Mesodermal cell (in vitro differentiated cells): ENCODE measurements around the gene SGSM2.

Experiments used
- H3K27ac ChIP-seq: 2 replicates; pipeline ENCODE4 v1.7.0; 2013; ENCODE audit warnings: mild to moderate bottlenecking, low read depth, low read length, moderate library complexity; ENCODE audit not compliant: severe bottlenecking
- H3K36me3 ChIP-seq: 2 replicates; pipeline ENCODE4 v1.7.1; 2013; ENCODE audit warnings: mild to moderate bottlenecking, low read length, moderate library complexity; ENCODE audit not compliant: control insufficient read depth, insufficient read depth
- H3K4me1 ChIP-seq: one replicate; pipeline ENCODE4 v1.7.1; 2013; ENCODE audit warnings: mild to moderate bottlenecking, low read length; ENCODE audit not compliant: insufficient read depth, control insufficient read depth, poor library complexity, severe bottlenecking
- H3K4me3 ChIP-seq: 2 replicates; pipeline ENCODE4 v1.7.0; 2013; ENCODE audit warnings: low read length, control low read depth, mild to moderate bottlenecking; ENCODE audit not compliant: insufficient read depth, poor library complexity, severe bottlenecking; ENCODE audit errors: extremely low read depth
- H3K9me3 ChIP-seq: 2 replicates; pipeline ENCODE4 v1.7.1; 2013; ENCODE audit warnings: mild to moderate bottlenecking, low read length, moderate library complexity; ENCODE audit not compliant: control insufficient read depth
- WGBS, 2 experiments: methylation state at CpG; one replicate each; pipeline ENCODE4 v1.1.5; 2013; ENCODE audit warnings: missing lambda C conversion rate in 2 of 2; ENCODE audit not compliant: insufficient coverage in 2 of 2; 5-methylcytosine and 5-hydroxymethylcytosine counted together

The SGSM2 gene

DNA sequence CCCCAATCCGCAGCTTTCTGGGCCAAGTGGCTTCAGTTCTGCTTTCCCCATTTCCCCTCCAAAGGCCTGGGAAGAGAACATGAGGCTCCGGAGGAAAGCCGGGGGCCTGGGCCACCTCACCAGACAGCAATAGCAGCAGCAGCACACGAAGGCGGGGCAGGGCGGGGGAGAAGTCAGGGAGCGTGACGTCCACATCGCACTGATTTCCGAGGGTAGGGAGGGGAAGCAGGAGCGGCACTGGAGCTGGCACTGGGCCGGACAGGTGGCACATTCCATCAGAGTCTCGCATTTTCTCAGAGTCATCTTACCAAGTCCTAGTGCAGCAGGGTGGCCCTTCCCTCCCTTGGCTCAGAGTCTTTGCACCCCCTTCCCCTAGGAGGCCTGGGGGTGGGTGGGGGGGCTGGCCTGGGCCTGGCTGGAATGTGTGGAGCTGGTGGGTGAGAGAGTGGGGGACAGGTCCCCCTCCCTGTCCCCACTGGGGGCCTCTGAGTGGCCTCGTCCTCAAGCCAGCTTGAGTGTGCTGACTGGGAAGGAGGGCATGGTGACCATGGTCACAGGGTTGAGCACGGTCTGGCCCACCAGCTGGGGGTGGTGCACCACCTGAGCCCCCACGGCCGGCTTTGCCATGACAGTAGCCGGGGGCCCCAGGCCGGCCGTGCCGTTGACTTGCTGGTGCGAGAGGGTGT is 49.2 kb downstream of the SGSM2 start:
- 89 to 94% methylated on average over 19 of the region's 22 CpGs for WGBS, 2 experiments
- H3K36me3 ChIP-seq: peaks cover 25% of the 10 kb centered on the region
- no peak overlapping the region for H3K4me3 ChIP-seq
- H3K4me1 ChIP-seq: peaks cover 42% of the 10 kb centered on the region
- H3K27ac ChIP-seq: no peak overlapping the region
- no peaks in the 10 kb centered on the region for H3K9me3 ChIP-seq

DNA sequence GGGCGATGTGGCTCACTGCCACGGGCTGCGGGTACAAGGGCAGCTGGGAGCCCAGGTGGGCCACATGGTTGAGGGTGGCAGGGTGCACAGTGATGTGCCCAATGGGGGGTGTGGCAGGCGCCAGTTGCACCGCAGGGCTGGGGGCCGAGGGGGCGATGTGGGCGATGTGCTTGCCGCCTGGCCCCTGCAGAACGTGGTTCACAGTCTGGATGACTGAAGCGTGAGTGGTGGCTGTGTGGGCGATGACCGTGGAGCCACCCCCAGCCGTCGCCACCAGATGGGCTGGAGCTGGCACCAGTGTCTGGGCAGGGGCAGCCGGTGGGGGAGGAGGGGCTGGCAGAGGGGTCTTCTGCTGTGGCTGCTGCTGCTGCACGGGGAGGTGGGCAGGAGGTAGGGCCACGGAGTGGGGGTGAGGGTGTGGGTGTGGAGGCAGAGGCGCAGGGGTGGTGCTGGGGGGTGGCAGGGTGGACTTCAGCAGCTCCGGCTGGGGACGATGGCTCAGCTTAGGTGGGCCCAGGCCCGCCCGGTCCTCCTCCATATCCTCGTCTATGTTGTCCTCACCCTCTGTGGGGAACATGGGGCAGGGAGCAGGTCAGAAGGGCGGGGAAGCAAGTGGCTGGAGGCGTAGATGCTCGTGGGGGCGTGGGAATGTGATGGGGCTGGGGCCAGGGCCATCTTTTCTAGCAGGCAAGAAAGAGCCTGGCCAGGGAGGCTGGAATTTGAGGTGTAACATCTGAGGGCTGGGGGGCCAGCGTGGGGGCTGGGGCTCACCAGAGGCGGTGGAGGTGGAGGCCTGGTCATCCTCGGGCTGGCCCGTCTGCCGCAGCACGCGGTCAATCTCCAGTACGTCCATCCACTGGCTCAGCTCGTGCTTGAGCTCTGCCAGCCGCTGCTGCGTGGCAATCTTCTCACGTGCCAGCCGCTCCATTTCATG is 50.1 kb downstream of the SGSM2 start:
- WGBS, 2 experiments: 96 to 97% methylated on average over 32 to 34 of the region's 41 CpGs

DNA sequence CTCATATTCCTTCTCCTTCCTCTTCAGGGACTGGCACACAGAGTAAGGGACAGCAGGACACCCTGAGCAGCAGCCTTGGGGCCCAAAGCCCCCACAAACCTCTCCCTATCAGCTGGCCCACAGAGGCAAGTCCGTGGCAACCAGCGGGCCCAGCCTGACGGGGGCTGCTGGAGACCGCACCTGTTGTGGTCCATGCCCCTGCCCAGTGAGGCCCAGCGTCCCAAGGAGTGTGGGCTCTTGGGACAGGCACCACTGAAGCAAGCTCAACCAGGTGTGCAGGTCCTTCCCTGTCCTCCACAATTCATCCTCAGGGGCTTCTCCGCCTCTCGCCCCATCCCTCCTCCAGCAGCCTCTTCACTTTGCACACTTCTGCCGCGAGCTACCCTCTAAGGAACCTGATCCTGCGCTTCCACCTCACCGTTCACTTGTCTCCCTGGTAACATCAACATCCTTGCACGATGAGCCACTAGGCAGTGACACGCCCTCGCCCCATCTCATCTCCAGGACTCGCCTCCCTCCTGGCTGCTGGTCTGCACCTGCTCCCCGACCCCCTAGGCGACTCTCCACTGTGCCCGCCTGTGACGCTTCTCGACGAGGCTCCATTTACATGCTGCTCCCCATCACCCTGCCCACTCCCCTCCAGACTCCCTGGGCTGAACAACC is 50.9 kb downstream of the SGSM2 start:
- WGBS, 2 experiments: 92 to 94% methylated on average over 17 to 18 of the region's 21 CpGs

More for the DNA sequence above, 50.1 kb downstream of the SGSM2 start:
- no peak overlapping the region for H3K27ac ChIP-seq
- H3K9me3 ChIP-seq: no peaks in the 10 kb centered on the region
- no peak overlapping the region for H3K4me3 ChIP-seq
- peaks cover 25% of the 10 kb centered on the region for H3K36me3 ChIP-seq
- peaks cover 44% of the 10 kb centered on the region for H3K4me1 ChIP-seq

DNA sequence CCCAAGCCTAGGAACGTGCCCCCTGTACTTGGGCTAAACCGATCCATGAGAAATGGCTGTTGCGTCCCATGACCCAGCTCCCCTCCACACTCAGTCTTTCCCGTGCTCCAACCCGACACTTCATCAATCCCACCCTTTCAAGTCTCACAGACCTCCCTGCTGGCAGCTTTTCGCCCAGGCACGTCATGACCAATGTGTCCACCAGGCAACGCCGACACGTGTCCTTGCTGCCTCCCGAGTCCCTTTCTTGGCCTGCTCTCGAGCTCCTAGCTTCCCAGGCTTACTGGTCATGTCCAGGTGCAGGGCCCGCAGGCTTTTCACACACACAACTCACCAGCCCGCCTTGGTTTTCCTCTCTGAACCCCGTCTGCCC is 51.4 kb downstream of the SGSM2 start:
- no peak overlapping the region for H3K27ac ChIP-seq
- H3K36me3 ChIP-seq: peaks cover 25% of the 10 kb centered on the region
- WGBS, 2 experiments: 89 to 90% methylated on average over 12 to 15 of the region's 15 CpGs
- H3K9me3 ChIP-seq: no peaks in the 10 kb centered on the region
- no peak overlapping the region for H3K4me3 ChIP-seq
- peaks cover 39% of the 10 kb centered on the region for H3K4me1 ChIP-seq

More for the DNA sequence above, 50.9 kb downstream of the SGSM2 start:
- Histone ChIP-seq H3K9me3 (no peaks in the 10 kb centered on the region), H3K4me3 (no peak overlapping the region), H3K4me1 (peaks cover 43% of the 10 kb centered on the region), H3K27ac (no peak overlapping the region), H3K36me3 (peaks cover 25% of the 10 kb centered on the region)

DNA sequence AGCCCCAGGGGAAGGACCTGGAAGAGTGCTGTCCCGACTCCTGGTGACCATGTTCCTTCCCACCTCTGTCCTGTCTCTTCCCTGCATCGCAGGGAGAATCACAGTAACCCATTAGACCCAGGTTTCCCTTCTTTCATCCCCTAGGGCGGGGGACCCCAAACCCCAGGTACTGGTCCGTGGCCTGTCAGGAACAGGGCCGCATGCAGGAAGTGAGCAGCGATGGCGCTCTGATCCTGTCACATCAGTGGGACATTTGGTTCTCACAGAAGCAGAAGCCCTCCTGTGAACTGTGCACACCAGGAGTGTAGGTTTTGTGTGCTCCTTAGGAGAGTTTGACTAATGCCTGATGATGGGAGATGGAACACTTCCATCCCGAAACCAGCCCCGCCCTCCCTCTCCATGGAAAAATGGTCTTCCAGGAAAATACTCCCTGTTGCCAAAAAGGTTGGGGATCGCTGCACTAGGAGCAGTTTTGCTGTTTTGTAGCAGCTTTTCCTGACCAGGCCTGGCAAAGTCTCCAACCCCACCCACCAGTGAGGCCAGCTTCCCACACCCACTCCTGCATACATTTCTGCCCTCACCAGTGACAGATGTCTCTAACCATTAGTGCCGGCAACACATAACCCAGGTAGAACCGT is 53.0 kb downstream of the SGSM2 start:
- 96 to 99% methylated on average over 11 to 12 of the region's 12 CpGs for WGBS, 2 experiments
- H3K36me3 ChIP-seq: peaks cover 20% of the 10 kb centered on the region
- no peak overlapping the region for H3K27ac ChIP-seq

DNA sequence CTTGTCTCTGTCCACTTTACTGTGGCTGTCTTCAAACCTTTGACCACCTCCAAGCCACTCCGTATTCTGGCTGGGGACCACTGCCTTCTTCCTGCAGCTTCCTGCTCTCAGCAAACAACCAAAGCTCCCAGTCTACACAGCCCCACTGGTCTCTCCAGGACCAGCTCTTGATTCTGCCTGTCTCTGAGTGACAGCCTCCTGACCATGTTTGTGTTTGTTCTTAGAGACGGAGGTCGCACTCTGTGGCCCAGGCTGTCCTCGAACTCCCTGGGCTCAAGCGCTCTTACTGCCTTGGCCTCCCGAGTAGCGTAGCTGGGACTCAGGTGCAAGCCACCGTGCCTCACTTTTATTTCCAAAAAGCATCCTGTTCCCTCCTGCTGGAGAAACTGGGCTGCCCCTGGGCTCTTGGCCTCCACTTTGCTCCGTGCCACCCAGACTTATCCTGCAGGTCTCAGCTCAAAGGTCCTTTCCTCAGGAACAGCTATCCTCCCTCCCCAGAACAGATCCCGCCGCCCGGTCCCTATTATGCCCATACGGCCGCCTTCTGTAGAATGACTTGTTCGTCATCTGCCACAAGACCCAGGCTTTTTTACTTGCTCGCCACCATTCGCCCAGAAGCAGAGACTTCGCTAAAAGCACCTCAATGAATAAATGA is 54.4 kb downstream of the SGSM2 start:
- H3K9me3 ChIP-seq: no peaks in the 10 kb centered on the region
- peak overlapping the region; percentile 76 for H3K27ac ChIP-seq
- H3K4me3 ChIP-seq: peak overlapping the region; percentile 52
- WGBS, 2 experiments: 88 to 90% methylated on average over 15 to 16 of the region's 18 CpGs
- H3K4me1 ChIP-seq: peaks cover 37% of the 10 kb centered on the region
- H3K36me3 ChIP-seq: peaks cover 20% of the 10 kb centered on the region

More for the DNA sequence above, 53.0 kb downstream of the SGSM2 start:
- H3K9me3 ChIP-seq: no peaks in the 10 kb centered on the region
- H3K4me3 ChIP-seq: no peak overlapping the region
- H3K4me1 ChIP-seq: peaks cover 33% of the 10 kb centered on the region

DNA sequence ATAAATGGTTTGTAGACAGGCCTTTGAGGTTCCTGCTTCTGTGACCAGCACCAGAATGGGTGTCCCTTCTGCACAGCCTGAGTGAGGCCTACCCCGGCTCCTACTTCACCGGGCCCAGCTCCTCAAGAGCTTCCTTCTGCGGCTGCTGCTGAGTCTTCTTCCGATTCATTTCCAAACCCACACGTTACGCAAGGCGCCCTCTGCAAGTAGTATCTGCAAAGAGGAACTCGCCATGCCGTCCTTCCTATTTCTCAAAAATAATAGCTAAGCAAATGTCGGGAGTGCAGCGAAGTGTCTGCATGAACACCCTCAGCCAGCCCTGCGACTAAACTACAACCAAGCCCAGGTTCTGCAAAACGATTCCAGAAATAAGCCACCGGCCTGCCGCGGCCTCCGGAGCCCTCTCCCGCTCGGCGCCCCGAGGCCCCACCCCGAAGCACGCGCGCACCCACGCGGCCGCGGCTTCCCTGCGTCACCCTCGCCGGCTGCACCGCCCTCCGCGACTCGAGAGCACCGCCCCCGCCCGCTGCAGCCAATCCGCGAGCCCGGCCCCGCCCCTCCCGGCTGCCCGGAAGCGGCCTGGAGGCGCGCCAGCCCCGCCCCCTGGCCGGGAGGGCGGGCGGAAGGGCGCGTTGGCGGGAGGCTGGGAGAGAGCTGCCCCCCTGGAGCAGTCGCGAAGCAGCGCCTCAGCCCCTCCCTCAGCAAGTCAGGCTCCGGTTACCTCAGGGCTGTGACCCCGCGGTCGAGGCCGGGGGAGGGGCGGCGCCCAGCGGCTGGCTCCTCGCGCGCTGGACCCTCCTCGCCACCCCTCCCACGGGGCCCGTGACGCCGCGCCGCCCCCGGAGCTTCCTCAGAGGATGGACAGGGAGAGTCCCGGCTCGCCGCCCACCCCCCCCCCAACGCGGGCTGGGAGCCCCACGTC is 55.2 kb downstream of the SGSM2 start:
- Histone ChIP-seq H3K4me1 (peaks cover 42% of the 10 kb centered on the region), H3K36me3 (peaks cover 12% of the 10 kb centered on the region), H3K9me3 (no peaks in the 10 kb centered on the region), H3K27ac (peak overlapping the region; percentile 99), H3K4me3 (peak overlapping the region; percentile 52)
- WGBS, 2 experiments: 7 to 8% methylated on average over 27 to 45 of the region's 83 CpGs

DNA sequence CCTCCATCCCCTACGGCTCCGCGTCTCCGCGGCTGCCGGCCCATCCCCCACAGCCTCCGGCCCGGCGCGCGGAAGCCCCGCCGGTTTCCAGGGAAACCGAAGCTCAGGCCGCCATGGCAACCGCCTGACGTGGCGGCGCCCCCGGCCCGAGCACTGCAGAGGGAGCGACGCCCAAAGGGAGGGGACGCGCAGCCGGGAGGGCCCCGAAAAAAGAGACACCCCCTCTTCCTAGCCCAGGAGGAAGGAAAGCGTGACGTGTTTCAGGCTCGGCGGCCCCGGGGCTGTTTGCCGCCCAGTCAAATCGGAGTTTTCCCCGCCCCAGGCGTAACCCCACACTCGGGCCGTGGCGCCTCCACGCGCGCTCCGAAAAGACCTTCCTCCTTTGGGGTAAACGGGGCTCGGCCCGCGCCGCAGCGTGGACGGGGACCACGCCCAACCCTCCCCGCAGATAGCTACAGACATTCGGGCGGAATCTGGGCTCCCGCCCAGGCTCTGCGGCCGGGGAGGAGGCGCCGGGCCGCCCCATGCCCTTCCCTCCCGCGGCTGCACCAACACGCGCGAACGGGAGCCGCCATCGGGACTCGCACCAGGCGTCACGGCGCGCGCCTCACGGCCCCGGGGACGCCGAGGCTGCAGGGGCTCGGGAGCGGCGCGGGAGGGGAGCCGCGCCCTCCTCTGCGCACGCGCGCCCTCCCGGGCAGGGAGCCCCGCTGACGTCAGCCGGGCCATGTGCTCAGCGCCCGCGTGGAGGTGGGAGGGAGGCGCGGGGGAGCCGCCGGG is 56.1 kb downstream of the SGSM2 start:
- no peaks in the 10 kb centered on the region for H3K9me3 ChIP-seq
- H3K4me3 ChIP-seq: peak overlapping the region; percentile 52
- peaks cover 50% of the 10 kb centered on the region for H3K4me1 ChIP-seq
- H3K27ac ChIP-seq: peak overlapping the region; percentile 99
- 0% methylated on average over 54 to 60 of the region's 99 CpGs for WGBS, 2 experiments
- peaks cover 4% of the 10 kb centered on the region for H3K36me3 ChIP-seq
